DND-41 (cell line): ENCODE results near the gene RAD51B.

Experiments used
- CTCF ChIP-seq: IDR thresholded peaks from 2 replicates; pipeline ENCODE4 v1.5.1; 2012; ENCODE audit warnings: borderline replicate concordance, low read length, moderate library complexity, mild to moderate bottlenecking; ENCODE audit not compliant: poor library complexity, severe bottlenecking; ENCODE audit errors: extremely low read depth
- EZH2 ChIP-seq: IDR thresholded peaks from 3 replicates; pipeline ENCODE4 v1.6.1; 2012; ENCODE audit warnings: borderline replicate concordance, low read depth, mild to moderate bottlenecking, moderate library complexity, low read length, inconsistent platforms; ENCODE audit not compliant: severe bottlenecking

GRCh38 chr14:68688872-68689371 is 869.3 kb downstream of the RAD51B start:
- TF ChIP-seq CTCF (no peak), EZH2 (no peak)
